Mucosa of rectum (tissue), 2 donors: Measurements from ENCODE around the gene ACTN1.

ENCODE experiments used
- H3K27ac ChIP-seq, 2 donors: one replicate each; pipeline ENCODE4 v1.7.0; 2013; ENCODE audit warnings: inconsistent platforms in 2 of 2, low read depth in 2 of 2, low read length in 2 of 2
- H3K27me3 ChIP-seq, 2 donors: one replicate each; pipeline ENCODE4 v1.7.0; 2013; ENCODE audit warnings: low read length in 2 of 2; ENCODE audit not compliant: control insufficient read depth in 2 of 2, insufficient read depth in 2 of 2
- H3K36me3 ChIP-seq, 2 donors: one replicate each; pipeline ENCODE4 v1.7.0; 2013; ENCODE audit warnings: low read length in 2 of 2; ENCODE audit not compliant: control insufficient read depth in 2 of 2, insufficient read depth in 2 of 2
- H3K4me1 ChIP-seq, 2 donors: one replicate each; pipeline ENCODE4 v1.7.0; 2013; ENCODE audit warnings: low read length in 2 of 2, mild to moderate bottlenecking in 1 of 2; ENCODE audit not compliant: control insufficient read depth in 2 of 2, insufficient read depth in 2 of 2
- H3K4me3 ChIP-seq, 2 donors: one replicate each; pipeline ENCODE4 v1.7.0; 2013; ENCODE audit warnings: low read length in 2 of 2
- H3K9ac ChIP-seq, 2 donors: one replicate each; pipeline ENCODE4 v1.7.0; 2013; ENCODE audit warnings: low read length in 2 of 2, low read depth in 1 of 2, mild to moderate bottlenecking in 1 of 2
- H3K9me3 ChIP-seq, 2 donors: one replicate each; pipeline ENCODE4 v1.7.0; 2013; ENCODE audit warnings: low read length in 2 of 2; ENCODE audit not compliant: control insufficient read depth in 2 of 2
- donor health status: healthy.
- donor health status: Normal muscosa, but diverticular disease.

ACTN1 gene

DNA sequence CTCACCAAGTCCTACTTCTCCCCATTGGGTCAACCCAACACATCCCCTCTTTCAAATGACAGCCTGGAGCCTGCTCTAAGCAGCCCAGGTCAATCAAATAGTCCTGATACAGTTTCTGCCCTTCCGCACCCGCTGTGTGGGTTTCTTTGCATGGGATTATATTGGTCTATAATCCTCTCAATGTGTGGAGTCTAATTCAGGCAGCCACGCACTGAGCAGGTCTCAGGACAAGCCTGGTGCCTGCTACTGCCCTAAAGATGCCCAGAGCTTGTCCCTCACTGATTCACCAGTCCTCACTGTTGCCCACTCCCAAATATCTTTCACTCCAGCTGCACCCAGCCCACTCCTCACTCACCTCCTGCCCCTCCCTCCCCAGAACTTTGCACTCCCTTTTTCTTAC, 16.4 kb downstream of the ACTN1 start:
- H3K9me3 ChIP-seq: no peaks in the 10 kb centered on the region
- H3K4me3 ChIP-seq: no peak overlapping the region
- H3K4me1 ChIP-seq: peaks cover 38 to 41% of the 10 kb centered on the region in 2 donors
- H3K9ac ChIP-seq: no peak overlapping the region
- H3K27me3 ChIP-seq: no peaks in the 10 kb centered on the region
- H3K36me3 ChIP-seq: no peaks in the 10 kb centered on the region
- no peak overlapping the region for H3K27ac ChIP-seq

DNA sequence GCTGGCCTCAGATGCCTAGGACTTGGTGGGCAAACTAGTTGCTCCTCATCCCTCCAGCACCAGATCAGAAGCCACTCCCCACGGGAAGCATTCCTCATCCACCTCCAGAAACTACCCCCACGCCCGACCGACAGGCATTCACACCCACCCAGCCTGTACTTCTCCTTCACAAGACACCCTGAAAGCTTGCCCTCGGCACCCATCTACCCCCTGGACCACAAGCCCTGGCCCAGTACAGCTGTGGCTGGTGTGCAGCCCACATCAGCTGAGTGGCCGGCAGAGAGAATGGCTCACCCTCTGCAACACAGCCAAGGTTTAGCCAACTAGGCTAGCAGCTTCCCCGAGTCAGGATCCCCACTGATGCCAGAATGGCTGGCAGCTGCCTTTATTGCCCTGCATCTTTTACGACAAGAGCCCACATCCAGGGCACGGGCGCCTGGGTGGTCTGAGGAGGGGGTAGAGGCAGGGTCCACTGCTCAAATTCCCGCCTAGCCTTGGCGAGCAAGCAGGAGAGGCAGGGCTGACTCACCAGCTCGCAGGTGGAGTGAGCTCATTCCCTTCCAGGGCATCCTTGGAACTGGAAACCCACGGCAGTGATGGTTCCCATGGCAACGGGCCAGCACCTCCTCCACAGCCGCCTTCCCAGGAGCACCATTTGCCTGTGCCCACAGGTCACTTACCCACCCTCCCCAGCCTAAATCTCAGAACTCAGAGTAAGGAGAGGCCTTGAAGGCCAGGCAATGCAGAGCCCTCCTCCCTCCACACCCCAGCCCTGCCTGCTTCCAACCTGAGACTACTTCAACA, 17.1 kb downstream of the ACTN1 start:
- no peak overlapping the region for H3K9ac ChIP-seq
- no peak overlapping the region for H3K4me3 ChIP-seq
- H3K4me1 ChIP-seq: peaks cover 31 to 39% of the 10 kb centered on the region in 2 donors
- H3K27me3 ChIP-seq: no peaks in the 10 kb centered on the region
- H3K9me3 ChIP-seq: no peaks in the 10 kb centered on the region
- H3K27ac ChIP-seq: peak overlapping the region in 1 of 2 donors; percentile 4
- H3K36me3 ChIP-seq: no peaks in the 10 kb centered on the region

GRCh38 chr14:68961361-68961760, 17.7 kb downstream of the ACTN1 start:
- no peak overlapping the region for H3K4me3 ChIP-seq
- no peaks in the 10 kb centered on the region for H3K27me3 ChIP-seq
- H3K9ac ChIP-seq: no peak overlapping the region
- H3K27ac ChIP-seq: peak overlapping the region in 1 of 2 donors; percentile 4
- no peaks in the 10 kb centered on the region for H3K36me3 ChIP-seq
- peaks cover 28 to 34% of the 10 kb centered on the region in 2 donors for H3K4me1 ChIP-seq
- no peaks in the 10 kb centered on the region for H3K9me3 ChIP-seq

GRCh38 chr14:68960123-68960522, 19.0 kb downstream of the ACTN1 start:
- no peaks in the 10 kb centered on the region for H3K9me3 ChIP-seq
- peaks cover 28 to 34% of the 10 kb centered on the region in 2 donors for H3K4me1 ChIP-seq
- H3K9ac ChIP-seq: no peak overlapping the region
- no peak overlapping the region for H3K27ac ChIP-seq
- no peaks in the 10 kb centered on the region for H3K36me3 ChIP-seq
- no peak overlapping the region for H3K4me3 ChIP-seq
- H3K27me3 ChIP-seq: no peaks in the 10 kb centered on the region

DNA sequence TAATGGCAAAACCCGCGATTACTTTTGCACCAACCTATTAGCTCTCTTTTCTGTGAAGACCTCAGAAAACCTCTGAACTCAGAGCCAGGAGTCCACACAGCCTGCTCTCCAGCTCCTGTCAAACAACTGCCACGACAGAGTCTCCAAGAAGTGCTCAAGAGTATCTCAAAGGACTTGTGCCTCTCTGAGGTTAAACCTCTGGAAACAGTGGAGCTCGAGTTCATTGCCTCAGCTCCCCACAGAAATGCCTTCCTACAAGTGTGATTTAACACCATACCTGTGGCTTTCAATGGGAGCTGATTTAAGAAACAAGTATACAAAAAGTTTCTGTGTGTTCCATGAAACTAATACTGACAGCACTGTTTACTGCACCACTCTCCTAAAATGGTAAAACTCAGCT, 20.1 kb downstream of the ACTN1 start:
- peak overlapping the region in 1 of 2 donors; percentile 4 for H3K27ac ChIP-seq
- H3K36me3 ChIP-seq: no peaks in the 10 kb centered on the region
- H3K9ac ChIP-seq: no peak overlapping the region
- H3K9me3 ChIP-seq: no peaks in the 10 kb centered on the region
- no peak overlapping the region for H3K4me3 ChIP-seq
- peaks cover 20 to 29% of the 10 kb centered on the region in 2 donors for H3K4me1 ChIP-seq
- H3K27me3 ChIP-seq: no peaks in the 10 kb centered on the region

DNA sequence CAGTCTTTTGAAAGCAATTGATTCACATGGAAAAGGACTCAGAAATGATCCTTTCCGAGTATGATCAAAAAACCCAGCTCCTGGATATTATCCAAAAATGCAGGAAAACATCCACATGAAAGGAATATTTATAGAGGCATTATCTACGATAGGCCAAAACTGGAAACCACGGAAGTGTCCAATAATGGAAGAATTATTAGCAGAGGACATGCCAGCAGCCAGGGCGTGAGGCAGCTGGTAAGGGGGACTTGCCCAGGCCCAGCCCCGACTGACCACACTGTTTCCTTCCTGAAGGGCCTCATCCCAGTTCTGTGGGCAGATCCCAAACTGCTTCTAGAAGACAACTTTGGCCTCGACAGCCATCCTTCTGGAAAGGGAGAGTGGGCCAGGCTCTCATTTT, 20.5 kb downstream of the ACTN1 start:
- peaks cover 18 to 27% of the 10 kb centered on the region in 2 donors for H3K4me1 ChIP-seq

DNA sequence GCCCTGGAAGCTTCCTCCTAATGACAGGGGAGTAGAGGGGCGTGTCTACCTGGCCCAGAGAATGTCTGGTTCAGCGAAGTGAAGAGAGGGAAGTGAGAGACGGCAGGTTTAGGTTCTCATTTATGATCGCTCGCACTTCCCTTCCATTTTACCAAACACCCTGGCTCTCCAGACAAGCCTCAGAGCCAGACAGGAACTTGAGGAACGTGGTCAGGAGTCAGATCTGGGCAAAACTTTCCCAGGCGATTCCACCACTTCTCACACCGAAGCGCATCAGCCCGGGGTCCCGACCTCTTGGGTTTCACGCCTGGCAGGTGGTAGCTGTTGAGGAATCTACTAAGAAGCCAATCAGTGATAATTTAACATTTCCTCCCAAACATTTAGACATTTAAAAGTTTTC, 21.3 kb downstream of the ACTN1 start:
- Histone ChIP-seq H3K27me3 (no peaks in the 10 kb centered on the region), H3K4me3 (no peak overlapping the region), H3K9ac (no peak overlapping the region), H3K4me1 (peaks cover 22 to 33% of the 10 kb centered on the region in 2 donors), H3K36me3 (no peaks in the 10 kb centered on the region), H3K27ac (peak overlapping the region in 1 of 2 donors; percentile 17), H3K9me3 (no peaks in the 10 kb centered on the region)

More for the DNA sequence above, 20.5 kb downstream of the ACTN1 start:
- H3K36me3 ChIP-seq: no peaks in the 10 kb centered on the region
- H3K4me3 ChIP-seq: no peak overlapping the region
- H3K27ac ChIP-seq: peak overlapping the region in 1 of 2 donors; percentile 4
- no peak overlapping the region for H3K9ac ChIP-seq
- no peaks in the 10 kb centered on the region for H3K9me3 ChIP-seq
- H3K27me3 ChIP-seq: no peaks in the 10 kb centered on the region

GRCh38 chr14:68956724-68957123, 22.4 kb downstream of the ACTN1 start:
- H3K27ac ChIP-seq: peak overlapping the region in 1 of 2 donors; percentile 20
- H3K9me3 ChIP-seq: no peaks in the 10 kb centered on the region
- H3K36me3 ChIP-seq: no peaks in the 10 kb centered on the region
- no peak overlapping the region for H3K4me3 ChIP-seq
- no peak overlapping the region for H3K9ac ChIP-seq
- peaks cover 30 to 36% of the 10 kb centered on the region in 2 donors for H3K4me1 ChIP-seq
- no peaks in the 10 kb centered on the region for H3K27me3 ChIP-seq

DNA sequence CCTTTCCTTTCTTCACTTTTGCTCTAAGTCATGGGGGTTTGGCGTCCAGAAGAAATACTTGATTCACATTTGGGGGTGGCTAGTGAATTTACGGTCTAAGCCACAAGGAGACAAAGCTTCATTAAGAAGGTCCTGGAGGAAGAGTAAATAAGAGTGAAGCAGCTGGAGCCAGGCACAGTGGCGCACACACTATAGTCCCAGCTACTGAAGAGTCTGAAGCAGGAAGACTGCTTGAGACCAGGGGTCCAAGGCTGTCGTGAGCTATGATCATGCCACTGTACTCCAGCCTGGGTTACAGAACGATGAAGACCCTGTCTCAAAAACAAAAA, 23.3 kb downstream of the ACTN1 start:
- H3K9ac ChIP-seq: peak overlapping the region; percentile 11 to 46

GRCh38 chr14:68955164-68955850, 23.8 kb downstream of the ACTN1 start:
- Histone ChIP-seq H3K4me3 (peak overlapping the region; percentile 2 to 37), H3K4me1 (peaks cover 40 to 42% of the 10 kb centered on the region in 2 donors), H3K27me3 (no peaks in the 10 kb centered on the region), H3K9me3 (no peaks in the 10 kb centered on the region), H3K9ac (peak overlapping the region; percentile 11 to 46), H3K27ac (peak overlapping the region; percentile 70 to 75), H3K36me3 (no peaks in the 10 kb centered on the region)

More for the DNA sequence above, 23.3 kb downstream of the ACTN1 start:
- no peaks in the 10 kb centered on the region for H3K27me3 ChIP-seq
- no peaks in the 10 kb centered on the region for H3K36me3 ChIP-seq
- H3K4me3 ChIP-seq: no peak overlapping the region
- no peaks in the 10 kb centered on the region for H3K9me3 ChIP-seq
- peak overlapping the region; percentile 70 to 75 for H3K27ac ChIP-seq
- peaks cover 40 to 42% of the 10 kb centered on the region in 2 donors for H3K4me1 ChIP-seq
